ENCODE measurements around the gene ZDHHC21.
"Not testable (repeated sequence)": the region's sequence is repeated elsewhere in the genome, so short reads cannot be mapped to it uniquely, and the experiment has no call there.

The ZDHHC21 gene

DNA sequence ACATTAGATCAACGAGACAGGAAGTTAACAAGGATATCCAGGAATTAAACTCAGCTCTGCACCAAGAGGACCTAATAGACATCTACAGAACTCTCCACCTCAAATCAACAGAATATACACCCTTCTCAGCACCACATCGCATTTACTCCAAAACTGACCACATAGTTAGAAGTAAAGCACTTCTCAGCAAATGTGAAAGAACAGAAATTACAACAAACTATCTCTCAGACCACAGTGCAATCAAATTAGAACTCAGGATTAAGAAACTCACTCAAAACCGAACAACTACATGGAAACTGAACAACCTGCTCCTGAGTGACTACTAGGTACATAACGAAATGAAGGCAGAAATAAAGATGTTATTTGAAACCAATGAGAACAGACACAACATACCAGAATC is 10.6 kb downstream of the ZDHHC21 start:
- DNase-seq: not testable (repeated sequence)

DNA sequence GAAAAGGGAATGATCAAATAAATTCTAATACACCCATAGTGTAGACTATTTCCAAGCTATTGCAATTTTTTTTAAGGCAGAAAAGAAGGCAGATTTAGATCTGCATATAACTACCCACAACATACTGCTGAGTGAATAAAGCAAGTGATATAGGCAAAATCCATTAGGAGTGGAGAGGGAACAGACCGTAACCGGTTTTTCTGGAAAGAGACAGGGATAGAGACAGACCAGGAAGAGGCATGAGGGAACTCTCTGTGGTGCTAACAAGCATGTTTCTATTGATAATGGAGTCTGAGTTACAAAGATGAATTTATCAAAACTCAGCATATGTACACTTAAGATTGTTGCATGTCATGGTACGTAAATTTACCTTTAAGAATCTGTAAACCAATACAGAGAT is 14.5 kb downstream of the ZDHHC21 start:
- peak; percentile 41 for DNase-seq

DNA sequence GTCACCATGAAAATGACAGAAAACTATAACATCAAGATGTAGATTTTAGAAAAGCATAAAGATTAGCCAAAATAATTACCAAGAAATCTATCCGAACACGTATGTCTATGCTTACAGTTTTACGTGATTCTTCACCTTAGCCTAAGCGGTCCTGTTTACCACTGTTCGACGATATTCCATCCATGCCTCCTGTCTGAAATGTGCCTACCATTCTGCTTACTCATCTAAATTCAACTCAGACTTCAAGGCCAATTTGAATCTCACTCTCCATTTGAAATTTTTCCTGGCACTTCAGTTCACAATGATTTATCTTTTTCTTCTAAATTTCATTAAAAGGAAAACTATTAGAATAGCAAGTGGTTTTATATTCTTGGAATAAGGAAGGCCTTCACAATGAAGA is 15.4 kb downstream of the ZDHHC21 start:
- no peak for DNase-seq

DNA sequence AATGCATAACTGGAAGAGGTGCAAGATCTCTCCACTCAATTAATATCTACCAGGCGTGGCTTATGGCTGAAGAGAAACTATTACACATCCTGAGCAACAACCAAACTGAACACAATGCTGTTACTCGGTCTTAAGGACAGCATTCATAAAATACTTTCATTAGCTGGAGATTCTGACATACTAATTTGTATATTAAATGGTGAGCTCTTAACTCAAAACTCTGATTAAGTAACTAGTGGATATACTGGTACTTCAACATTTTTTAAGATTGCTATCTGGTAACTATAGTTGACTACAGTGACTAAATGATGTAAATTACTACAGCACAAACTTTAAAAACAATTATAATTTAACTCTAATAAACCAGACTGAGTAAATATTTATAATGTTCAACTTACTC is 15.8 kb downstream of the ZDHHC21 start:
- no peak for DNase-seq

DNA sequence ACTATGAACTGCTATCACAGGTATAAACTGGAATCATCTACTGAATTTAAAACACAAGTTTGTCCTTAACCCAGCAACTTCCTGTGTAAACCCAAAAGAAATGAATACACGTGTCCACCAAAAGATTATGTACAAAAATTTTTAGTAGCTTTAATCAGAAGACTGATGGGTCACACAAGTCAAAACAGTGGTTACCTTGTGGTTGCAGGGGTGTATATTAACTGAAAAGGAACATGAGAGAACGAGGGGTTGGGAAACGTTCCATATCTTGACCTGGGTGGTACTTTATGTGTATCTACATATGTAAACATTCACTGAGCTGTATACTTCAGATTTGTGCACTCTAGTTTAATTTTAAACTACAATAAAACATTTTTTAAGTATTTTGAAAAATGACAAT is 18.6 kb downstream of the ZDHHC21 start:
- no peak for DNase-seq

DNA sequence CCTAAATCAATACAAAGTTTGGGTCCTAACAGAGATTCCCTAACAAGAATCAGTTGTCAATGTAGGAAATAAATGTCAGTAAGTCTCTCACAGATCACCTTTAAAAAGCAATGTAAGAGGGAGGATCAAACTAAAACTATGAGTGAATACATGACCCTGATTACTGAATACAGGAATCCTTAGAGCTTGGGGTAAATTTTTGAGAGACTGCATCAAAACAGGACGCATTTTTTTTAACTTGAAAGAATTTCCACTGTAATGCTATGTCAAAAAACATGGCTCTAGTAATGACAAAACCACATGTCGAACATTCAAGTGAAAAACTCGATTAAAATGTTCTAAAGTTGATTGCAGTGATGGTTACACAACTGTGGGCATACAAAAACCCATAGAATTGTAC is 21.9 kb downstream of the ZDHHC21 start:
- no peak for DNase-seq

DNA sequence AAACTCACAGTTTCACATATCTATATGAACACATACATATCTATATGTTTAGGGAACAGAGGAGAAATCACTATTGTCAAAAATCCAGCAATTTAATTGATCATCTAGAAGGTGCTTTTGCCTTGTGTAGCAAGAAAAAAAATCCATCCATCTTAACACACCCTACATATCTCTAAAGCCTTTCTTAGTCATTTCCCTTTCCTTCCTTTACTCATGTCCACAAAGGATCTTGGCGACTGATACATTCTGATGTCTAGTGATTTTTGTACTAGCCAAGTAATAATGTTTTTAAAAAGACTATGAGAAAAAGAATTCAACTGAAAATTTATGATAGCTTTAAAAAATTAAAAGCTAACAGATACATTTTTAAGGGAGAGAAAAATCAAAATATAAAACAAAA is 22.5 kb downstream of the ZDHHC21 start:
- no peak for DNase-seq

DNA sequence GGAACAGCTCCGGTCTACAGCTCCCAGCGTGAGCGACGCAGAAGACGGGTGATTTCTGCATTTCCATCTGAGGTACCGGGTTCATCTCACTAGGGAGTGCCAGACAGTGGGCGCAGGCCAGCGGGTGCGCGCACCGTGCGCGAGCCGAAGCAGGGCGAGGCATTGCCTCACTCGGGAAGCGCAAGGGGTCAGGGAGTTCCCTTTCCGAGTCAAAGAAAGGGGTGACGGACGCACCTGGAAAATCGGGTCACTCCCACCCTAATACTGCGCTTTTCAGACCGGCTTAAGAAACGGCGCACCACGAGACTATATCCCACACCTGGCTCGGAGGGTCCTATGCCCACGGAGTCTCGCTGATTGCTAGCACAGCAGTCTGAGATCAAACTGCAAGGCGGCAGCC is 29.2 kb downstream of the ZDHHC21 start:
- not testable (repeated sequence) for DNase-seq

DNA sequence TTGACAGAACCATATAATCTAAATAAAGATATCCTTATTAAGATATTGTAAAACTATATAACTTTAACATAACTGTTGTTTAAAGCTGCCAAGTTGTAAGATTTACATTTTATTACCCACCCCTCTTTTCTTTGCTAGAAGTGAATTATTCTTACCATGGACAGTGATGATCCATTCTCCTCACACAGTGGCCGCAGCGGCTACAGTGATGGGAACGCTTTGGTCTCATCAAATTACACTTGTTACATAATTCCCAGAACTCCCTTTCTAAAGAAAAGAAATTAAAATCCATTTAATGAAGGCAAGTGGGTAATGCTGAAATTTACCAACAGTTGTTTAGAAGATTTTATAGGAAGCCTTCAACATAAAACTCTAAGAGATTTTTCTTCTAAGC is 31.2 kb downstream of the ZDHHC21 start:
- DNase-seq: no peak

DNA sequence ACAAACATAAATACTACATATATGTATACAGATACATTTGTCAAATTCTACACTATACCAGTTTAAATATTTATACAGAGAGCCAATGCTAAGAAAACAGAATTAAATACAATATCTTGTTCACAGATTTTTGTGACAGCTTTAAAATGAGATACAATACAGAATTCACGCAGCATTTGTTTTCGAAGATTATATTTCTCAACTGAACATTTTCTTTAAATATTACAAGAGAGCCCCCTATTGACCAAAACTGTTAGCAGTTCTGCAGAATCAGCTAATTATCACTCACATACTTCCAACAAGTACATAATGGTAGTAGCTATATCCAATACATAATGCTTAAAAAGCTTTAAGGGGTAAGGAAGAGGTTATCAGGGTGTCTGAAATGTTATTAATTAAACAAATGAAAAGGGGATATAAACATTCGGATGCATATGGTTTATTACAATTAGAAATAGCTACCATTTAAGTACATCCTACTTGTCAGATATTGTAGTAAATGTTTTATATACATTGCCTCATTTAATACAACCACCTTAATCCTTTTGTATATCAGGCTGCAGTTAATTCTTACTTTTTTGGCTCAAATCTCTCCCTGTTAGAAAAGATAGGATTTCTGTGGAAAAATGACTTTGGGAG is 31.7 kb downstream of the ZDHHC21 start:
- DNase-seq: peak; percentile 73

DNA sequence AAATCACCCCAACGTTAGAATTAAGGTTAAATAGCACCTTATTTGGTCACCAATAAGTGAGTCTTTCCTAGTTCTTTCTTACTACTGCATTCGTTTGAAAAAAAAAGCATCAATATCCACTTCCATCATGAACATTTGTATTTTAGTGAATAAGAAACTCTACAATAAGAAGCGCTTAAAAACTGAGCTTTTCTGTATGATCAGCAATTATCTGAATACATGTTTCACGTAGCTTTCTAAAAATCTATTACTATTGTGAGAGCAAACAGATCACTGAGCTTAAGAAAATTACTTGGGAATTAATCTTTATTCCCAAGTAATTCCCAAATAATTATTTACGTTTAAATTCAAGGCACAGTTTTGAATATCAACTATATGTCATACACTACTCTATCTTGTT is 32.5 kb downstream of the ZDHHC21 start:
- no peak for DNase-seq

DNA sequence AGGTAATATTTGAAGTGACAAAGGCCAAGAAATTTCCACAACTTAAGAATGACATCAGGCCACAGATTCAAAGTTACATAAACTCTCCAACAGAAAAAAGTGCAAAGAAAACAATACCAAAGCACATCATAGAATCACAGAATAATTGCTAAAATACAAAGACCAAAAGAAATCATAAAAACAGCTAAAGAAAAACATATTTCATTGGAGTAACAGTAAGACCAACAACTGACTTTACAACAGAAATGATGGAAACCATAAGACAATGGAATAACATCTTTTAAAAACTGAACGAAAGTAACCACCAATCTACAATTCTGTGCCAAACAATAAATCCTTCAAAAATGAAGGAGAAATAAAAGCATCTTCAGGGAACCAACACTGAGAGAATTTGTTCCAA is 38.3 kb downstream of the ZDHHC21 start:
- no peak for DNase-seq

DNA sequence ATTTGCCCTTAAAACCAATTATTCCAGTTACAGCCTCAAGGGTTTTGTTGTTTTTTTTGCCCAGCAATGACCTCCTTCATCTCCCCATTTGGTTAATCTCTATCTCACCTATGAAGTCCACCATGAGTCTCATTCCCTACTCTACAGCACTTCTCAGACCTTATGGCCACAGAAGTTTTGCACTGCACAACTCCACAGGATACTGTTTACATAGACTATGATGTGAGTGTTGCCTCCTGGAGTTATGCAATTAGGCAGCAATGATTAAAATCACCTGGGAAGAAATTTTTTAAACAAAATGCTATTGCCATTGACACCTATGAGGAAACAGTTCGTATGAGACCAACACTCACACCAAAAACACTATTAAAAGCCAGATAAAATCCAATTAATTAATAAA is 39.7 kb downstream of the ZDHHC21 start:
- DNase-seq: no peak

DNA sequence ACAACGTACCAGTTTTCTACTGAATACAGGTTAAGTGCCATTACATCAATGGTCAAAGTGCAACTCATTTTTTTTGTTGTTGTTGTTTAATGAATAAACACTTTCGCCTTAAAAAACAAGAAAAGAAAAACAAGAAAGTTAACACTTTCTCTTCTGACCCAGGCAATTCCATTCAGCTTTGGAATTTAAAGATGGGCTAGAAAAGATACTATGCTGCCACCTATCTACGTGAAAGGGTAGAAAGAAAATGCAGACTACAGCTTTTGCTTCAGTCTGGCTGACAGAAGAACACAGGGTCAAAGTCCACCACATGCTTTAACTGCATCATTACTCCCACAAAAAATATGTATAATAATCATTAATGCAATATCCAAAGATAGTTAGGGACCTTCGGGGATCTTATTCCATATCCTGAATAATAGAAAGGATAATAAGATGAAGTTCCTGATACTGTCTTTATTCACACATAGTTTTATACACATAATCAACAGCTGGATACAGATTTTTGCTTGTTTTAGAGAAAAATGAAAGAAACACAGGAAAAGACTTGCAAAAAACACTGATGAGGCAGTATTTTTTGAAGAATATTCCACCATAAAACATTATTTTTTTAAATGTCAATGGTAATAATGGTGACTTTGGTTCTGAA is 40.4 kb downstream of the ZDHHC21 start:
- DNase-seq: peak; percentile 92

DNA sequence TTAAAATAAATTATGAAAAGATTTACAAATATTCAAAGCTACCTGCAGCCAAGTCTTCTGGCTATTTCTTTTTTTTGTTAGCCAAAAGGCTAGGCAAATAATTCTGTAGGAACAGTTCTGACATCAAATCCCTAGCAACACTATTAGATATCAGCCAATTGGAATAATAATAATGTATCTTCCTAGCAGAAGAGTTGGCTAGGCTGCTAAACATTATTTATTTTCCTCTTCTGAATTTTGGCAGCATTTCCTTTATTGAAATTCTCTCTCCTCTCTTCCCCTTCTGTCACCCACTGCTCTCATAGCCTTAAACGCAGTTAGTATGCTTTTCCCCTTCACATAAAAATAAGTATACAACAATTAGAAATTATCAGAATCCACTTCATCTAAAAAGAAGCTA is 42.6 kb downstream of the ZDHHC21 start:
- DNase-seq: no peak

DNA sequence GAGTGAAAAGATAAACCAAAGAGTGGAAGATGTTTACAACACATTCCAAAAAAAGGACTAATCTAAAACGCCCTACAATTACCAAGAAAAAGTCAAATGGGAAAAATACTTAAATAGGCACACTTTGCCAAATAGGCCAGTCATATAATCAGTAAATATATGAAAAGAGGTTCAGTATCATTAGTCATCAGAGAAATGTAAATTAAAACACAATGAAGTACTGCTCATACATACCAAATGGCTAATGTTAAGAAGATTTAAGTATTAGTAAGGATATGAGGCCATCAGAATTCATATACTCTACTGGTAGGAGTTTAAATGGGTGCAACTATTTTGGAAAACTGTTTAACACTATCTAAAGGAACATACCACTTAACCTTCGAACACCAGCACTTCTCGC is 47.6 kb downstream of the ZDHHC21 start:
- DNase-seq: no peak

DNA sequence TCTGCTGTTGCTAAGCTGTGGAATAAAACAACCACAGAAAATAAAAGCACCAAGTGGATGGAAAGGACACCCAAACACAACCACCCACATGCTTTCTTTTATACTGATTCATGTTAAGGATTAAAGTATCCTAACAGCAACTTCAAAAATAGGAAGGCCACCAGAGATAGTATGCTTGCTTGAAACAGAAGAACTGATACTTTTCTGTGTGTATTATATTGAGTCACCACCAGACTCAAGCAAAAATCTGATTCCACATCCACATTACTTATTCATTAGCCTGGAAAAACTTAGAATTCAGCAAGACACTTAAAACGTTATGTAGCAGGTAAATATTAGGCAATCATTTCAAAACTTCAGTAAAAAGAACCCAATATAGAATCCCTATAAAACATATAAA is 52.3 kb downstream of the ZDHHC21 start:
- no peak for DNase-seq

DNA sequence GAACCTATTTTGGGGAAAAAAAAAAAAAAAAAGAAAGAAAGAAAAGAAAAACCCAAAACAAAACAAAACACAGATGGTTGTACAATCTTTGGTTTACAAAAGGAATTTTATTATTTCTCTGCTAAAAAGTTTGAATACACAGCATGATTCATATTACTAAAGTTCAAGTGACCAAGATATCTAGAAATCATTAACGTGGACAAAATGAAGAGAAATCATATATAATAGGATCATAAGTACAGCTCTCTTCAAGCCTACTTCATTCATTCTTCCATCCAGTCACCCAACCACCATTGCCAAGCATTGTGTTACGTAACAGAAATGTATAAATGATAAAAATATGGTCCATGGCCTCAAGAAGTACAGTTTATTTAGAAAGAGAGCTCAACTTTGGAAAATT is 52.9 kb downstream of the ZDHHC21 start:
- DNase-seq: no peak

DNA sequence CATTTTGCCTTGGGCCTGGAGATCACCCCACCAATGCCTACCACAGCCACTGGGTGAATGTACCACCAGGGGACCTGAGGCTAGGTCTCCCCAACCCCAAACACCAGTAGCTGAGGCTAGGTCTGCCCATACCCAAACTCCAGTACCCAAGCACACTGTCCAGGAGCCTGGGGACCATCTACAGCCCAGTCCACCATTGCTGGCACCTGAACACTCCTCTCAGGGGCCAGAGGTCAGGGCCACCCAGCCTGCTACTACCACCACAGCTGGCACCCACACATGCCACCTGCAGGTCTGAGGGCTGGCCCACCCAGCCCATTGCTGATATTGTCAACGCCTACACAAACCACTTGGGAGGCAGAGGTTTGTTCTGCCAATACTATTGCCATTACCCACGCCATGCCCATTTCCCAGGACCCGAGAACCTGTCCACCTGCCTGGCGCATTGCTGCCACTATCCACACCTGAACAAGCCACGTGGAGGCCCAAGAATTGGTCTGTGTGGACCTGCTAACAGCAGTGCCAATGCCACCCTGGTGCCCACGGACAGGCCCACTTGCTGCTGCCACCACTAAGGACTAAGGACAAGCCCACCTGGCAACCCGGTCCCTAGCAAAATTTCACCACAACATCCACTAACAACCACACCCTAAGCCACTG is 59.2 kb downstream of the ZDHHC21 start:
- DNase-seq: no peak

DNA sequence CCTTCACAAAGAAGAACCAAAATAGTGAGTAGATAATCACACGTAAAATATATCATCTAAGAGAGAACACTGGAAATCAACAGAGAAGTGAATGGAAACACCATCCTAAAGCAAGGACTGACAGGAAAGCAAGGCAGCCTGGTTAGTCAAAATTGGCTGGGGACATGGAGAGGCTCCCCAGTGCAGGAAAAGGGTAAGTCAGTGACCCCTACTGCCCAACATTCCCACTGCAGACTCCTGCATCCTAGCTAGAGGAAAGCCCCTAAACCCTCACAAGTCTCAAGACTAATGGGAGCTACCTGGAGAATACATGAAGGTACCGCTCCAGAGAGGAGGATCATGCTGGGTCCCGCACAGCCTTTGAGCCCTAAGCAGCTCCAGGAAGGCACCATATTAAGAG is 60.1 kb downstream of the ZDHHC21 start:
- no peak for DNase-seq

DNA sequence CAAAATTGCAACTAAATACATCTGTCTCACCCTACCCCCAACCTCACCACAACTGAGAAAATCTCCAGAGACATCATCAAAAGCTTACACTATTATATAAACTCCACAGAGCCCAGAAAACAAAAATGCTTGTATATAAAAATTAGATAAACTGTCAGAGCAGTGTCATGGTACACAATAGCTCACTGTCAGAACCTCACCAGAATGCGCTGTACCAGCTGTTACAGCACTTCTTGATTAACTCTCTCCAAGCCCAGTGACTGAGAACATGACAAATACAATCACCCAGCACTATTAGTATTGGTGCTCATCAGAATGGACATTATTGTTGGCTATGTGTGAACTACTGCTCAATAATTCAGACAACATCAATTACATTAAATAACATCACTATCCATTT is 65.7 kb downstream of the ZDHHC21 start:
- DNase-seq: peak; percentile 69

DNA sequence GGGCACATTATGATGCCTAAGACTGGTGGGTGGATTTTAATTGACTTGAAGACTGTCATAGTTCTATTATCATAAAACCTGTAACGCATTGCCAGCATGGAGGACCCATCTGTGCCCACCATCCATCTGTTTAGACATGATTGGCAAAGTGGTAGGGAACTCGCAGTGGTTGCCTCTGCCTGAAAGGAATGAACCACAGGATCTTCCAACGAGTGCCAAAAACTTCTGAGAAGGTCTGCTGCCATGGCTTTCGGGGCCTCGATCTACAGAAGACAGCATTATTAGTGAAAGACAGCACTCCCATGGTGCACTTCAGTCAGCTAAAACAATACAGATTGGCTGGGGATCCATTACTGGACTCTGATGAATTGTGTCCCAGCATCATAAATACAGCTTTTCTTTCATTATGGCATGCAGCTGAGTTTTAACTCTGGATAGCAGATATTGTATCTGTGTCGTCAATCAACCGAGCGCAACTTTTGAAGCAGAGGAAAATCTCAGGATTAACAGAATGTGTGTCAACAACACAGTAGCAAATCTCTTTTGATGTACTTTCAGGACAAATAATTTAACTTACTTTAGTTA is 74.3 kb downstream of the ZDHHC21 start:
- no peak for DNase-seq

DNA sequence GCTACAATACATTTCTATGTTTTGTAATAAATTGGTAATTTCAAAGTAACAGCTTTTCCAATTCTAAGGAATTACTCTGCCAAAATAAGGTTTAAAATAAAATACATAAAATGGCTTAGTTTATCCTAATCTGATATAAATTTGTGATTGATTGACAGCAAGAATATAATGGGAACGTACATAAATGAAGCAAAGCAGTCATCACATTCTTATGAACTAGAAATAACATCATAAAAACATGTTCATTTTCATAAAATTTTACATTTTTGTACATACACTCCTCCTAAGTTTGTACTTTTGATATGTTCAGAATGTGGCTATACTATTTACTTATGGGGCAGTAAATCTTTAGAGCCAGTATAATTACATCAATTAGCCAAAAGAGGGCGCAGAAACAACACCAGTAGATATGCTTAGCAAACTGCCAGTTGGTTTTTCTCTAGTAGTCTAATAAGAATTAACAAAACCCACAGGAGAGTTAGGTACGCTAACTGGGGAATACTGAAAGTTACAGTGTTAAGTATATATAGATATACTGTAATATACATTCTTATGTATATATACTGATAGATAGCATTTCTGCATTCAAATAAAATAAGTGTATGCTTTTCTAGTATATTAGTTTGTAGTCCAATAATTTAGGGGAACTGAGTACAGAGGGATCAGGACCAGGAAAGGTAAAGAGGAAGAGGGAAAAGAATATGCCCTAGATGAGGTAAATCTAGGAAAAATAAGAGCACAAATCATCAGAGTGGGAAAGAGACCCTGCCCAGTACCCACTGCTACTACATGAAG is 76.8 kb downstream of the ZDHHC21 start:
- DNase-seq: peak; percentile 76
